GM23338 (cell line): ENCODE measurements around the gene TARS1. TPM values are rescaled to one million over a fixed set of nuclear protein-coding genes. Genes with fewer than 3 reads are reported as not detected.

Experiments
- ATAC-seq: fragments of 200-7000 bp; cut with Tn5 transposase; 3 replicates; pipeline ENCODE4 v1.9.1; 2020
- DNase-seq: peaks from one replicate; pipeline ENCODE4 v3.0.0-alpha.2; 2015; ENCODE audit warnings: low spot score
- H2AFZ ChIP-seq: fragments of 200-600 bp; sonication (generic); 2 replicates; pipeline ENCODE4 v1.8.0; 2016; ENCODE audit warnings: antibody characterized with exemption, mild to moderate bottlenecking, moderate library complexity
- H3F3A ChIP-seq: fragments of 200-600 bp; sonication (generic); replicated peaks from 2 replicates; pipeline ENCODE4 v1.8.0; 2017; ENCODE audit warnings: antibody characterized with exemption, mixed run types, low read depth
- H3K27ac ChIP-seq: fragments of 200-600 bp; sonication (generic); 2 replicates; pipeline ENCODE4 v1.6.1; 2016; ENCODE audit warnings: low read depth
- H3K27me3 ChIP-seq: fragments of 200-600 bp; sonication (generic); 2 replicates; pipeline ENCODE4 v1.8.0; 2016; ENCODE audit warnings: mild to moderate bottlenecking, mixed run types, moderate library complexity; ENCODE audit not compliant: insufficient read depth
- H3K36me3 ChIP-seq: fragments of 200-600 bp; sonication (generic); 2 replicates; pipeline ENCODE4 v1.8.0; 2016; ENCODE audit warnings: mild to moderate bottlenecking; ENCODE audit not compliant: insufficient read depth
- H3K4me1 ChIP-seq: fragments of 200-600 bp; sonication (generic); 2 replicates; pipeline ENCODE4 v1.8.0; 2016; ENCODE audit warnings: mild to moderate bottlenecking, moderate library complexity; ENCODE audit not compliant: insufficient read depth
- H3K4me2 ChIP-seq: fragments of 200-600 bp; sonication (generic); 2 replicates; pipeline ENCODE4 v1.7.1; 2017; ENCODE audit warnings: mixed run types
- H3K4me3 ChIP-seq: fragments of 200-600 bp; sonication (generic); 2 replicates; pipeline ENCODE4 v1.6.1; 2016; ENCODE audit warnings: mixed run types
- H3K79me2 ChIP-seq: fragments of 200-600 bp; sonication (generic); replicated peaks from 2 replicates; pipeline ENCODE4 v1.8.0; 2017; ENCODE audit warnings: mild to moderate bottlenecking; ENCODE audit not compliant: insufficient read depth
- H3K9me2 ChIP-seq: fragments of 200-600 bp; sonication (generic); 2 replicates; pipeline ENCODE4 v1.8.0; 2017; ENCODE audit not compliant: insufficient read depth
- H4K20me1 ChIP-seq: fragments of 200-600 bp; sonication (generic); replicated peaks from 2 replicates; pipeline ENCODE4 v1.8.0; 2017; ENCODE audit warnings: mild to moderate bottlenecking; ENCODE audit not compliant: insufficient read depth
- H3K27ac Mint-ChIP-seq: 2 replicates; pipeline ENCODE4 v1.8.0; 2020; ENCODE audit warnings: inconsistent platforms, mild to moderate bottlenecking, moderate library complexity, mixed read lengths
- H3K27me3 Mint-ChIP-seq: 3 replicates; pipeline ENCODE4 v1.8.0; 2022; ENCODE audit warnings: low read depth, mild to moderate bottlenecking, moderate library complexity, mixed read lengths, inconsistent platforms; ENCODE audit not compliant: insufficient read depth, poor library complexity
- H3K36me3 Mint-ChIP-seq: 3 replicates; pipeline ENCODE4 v1.8.0; 2021; ENCODE audit warnings: low read depth, mild to moderate bottlenecking, inconsistent platforms, moderate library complexity, mixed read lengths
- H3K4me1 Mint-ChIP-seq: 3 replicates; pipeline ENCODE4 v1.8.0; 2020; ENCODE audit warnings: mild to moderate bottlenecking, inconsistent platforms, mixed read lengths
- H3K4me3 Mint-ChIP-seq: 3 replicates; pipeline ENCODE4 v1.8.0; 2021; ENCODE audit warnings: moderate library complexity, mild to moderate bottlenecking, inconsistent platforms, mixed read lengths
- H3K9me3 Mint-ChIP-seq: 3 replicates; pipeline ENCODE4 v1.8.0; 2020; ENCODE audit warnings: moderate library complexity, mild to moderate bottlenecking, inconsistent platforms, mixed read lengths
- CREB1 ChIP-seq: fragments of 250-450 bp; sonication (Bioruptor Pico); IDR thresholded peaks from 2 replicates; pipeline ENCODE4 v1.5.0; 2020; ENCODE audit warnings: low read depth, mild to moderate bottlenecking, moderate library complexity
- EZH2 ChIP-seq: fragments of 200-600 bp; sonication (generic); IDR thresholded peaks from one replicate; pipeline ENCODE4 v1.8.0; 2017; ENCODE audit warnings: antibody characterized with exemption, mild to moderate bottlenecking, low read depth; ENCODE audit not compliant: unreplicated experiment
- EZH2phosphoT487 ChIP-seq: fragments of 200-600 bp; sonication (generic); IDR thresholded peaks from one replicate; pipeline ENCODE4 v1.8.1; 2018; ENCODE audit warnings: antibody characterized with exemption; ENCODE audit not compliant: unreplicated experiment
- JUNB ChIP-seq: IDR thresholded peaks from one replicate; pipeline ENCODE4 v1.6.1; 2016; ENCODE audit warnings: antibody characterized with exemption; ENCODE audit not compliant: unreplicated experiment
- NANOG ChIP-seq: IDR thresholded peaks from 2 replicates; pipeline ENCODE4 v1.6.1; 2016; ENCODE audit warnings: antibody characterized with exemption, borderline replicate concordance
- POLR2AphosphoS5 ChIP-seq: IDR thresholded peaks from 2 replicates; pipeline ENCODE4 v1.6.1; 2016; ENCODE audit warnings: antibody characterized with exemption, low read depth
- STAT1 ChIP-seq: IDR thresholded peaks from one replicate; pipeline ENCODE4 v1.6.1; 2016; ENCODE audit warnings: antibody characterized with exemption; ENCODE audit not compliant: unreplicated experiment
- ZNF114 ChIP-seq: fragments of 250-450 bp; sonication (Bioruptor Pico); IDR thresholded peaks from 2 replicates; pipeline ENCODE4 v1.5.0; 2020; ENCODE audit warnings: mild to moderate bottlenecking, moderate library complexity
- ZNF331 ChIP-seq: fragments of 250-450 bp; sonication (Bioruptor Pico); IDR thresholded peaks from 2 replicates; pipeline ENCODE4 v1.5.0; 2020; ENCODE audit warnings: low read depth, mild to moderate bottlenecking, moderate library complexity
- polyA plus RNA-seq: library from polyadenylated mRNA; unstranded; fragments of >200 nt; fragmentation: Nextera tagmentation; extraction: Ambion mirVana; gene quantifications from 2 replicates; pipeline ENCODE4 v1.2.1, GENCODE V29; 2016
- total RNA-seq: library from RNA; depleted of rRNA; stranded (reverse); fragments of >200 nt; shearing (Covaris generic); gene quantifications from 2 replicates; pipeline ENCODE4 v1.2.3, GENCODE V29; 2014
- TF ChIP-seq, protein P1 (sequence below): IDR thresholded peaks from 2 replicates; pipeline ENCODE4 v1.6.1; 2016; ENCODE audit warnings: antibody characterized with exemption
- TF ChIP-seq, protein P2 (sequence below): IDR thresholded peaks from one replicate; pipeline ENCODE4 v1.6.1; 2018; ENCODE audit warnings: antibody characterized with exemption; ENCODE audit not compliant: unreplicated experiment
- TF ChIP-seq, protein P3 (sequence below): fragments of 250-450 bp; sonication (Bioruptor Pico); IDR thresholded peaks from 2 replicates; pipeline ENCODE4 v1.5.0; 2020; ENCODE audit warnings: mild to moderate bottlenecking, moderate library complexity
- TF ChIP-seq, protein P4 (sequence below), 2 experiments: fragments of 200-600 bp in 1 of 2; sonication (generic) in 1 of 2; conservative IDR thresholded peaks; 2 replicates each; pipeline versions ENCODE4 v1.5.1 to v1.6.1; 2016 to 2017; ENCODE audit warnings: antibody characterized with exemption in 2 of 2, low read depth in 2 of 2, mild to moderate bottlenecking in 2 of 2, moderate library complexity in 1 of 2

The TARS1 gene
- total and polyA plus RNA-seq, 2 experiments from 2014 or later, result 458 to 473 TPM

DNA sequence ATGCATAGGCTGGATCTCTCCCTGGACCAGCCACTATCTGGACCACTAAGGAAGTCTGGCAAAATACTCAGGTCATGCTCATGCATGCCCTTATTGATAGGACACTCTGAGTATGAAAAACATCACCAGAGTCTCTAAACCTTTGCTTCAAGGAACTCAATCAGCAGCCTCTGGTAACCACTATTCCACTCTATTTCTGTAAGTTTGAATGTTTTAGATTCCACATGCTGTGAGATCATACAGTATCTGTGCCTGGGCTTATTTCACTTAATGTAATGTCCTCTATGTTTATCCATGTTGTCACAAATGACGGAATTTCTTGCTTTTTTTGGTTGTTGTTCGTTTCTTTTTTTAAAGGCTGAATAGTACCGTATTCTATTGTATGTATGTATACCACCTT, 68.3 kb downstream of the TARS1 start:
- Histone ChIP-seq H3F3A (no peaks in the 10 kb centered on the region), H2AFZ (no peak overlapping the region), H3K4me1 (no peaks in the 10 kb centered on the region), H3K4me2 (no peak overlapping the region), H3K4me3 (no peak overlapping the region), H3K36me3 (no peaks in the 10 kb centered on the region), H4K20me1 (no peaks in the 10 kb centered on the region), H3K27me3 (no peaks in the 10 kb centered on the region), H3K27ac (no peak overlapping the region), H3K9me2 (no peaks in the 10 kb centered on the region), H3K79me2 (no peaks in the 10 kb centered on the region)
- H3K4me1 Mint-ChIP-seq, result no peaks in the 10 kb centered on the region; the same call in 2 of the 3 replicates
- H3K27me3 Mint-ChIP-seq, result peaks cover 7% of the 10 kb centered on the region
- no peak overlapping the region for H3K27ac Mint-ChIP-seq
- peaks cover 4% of the 10 kb centered on the region; the same call in 1 of the 3 replicates for H3K36me3 Mint-ChIP-seq
- DNase-seq (no peak), ATAC-seq (no peak)
- H3K9me3 Mint-ChIP-seq, result peaks cover 5% of the 10 kb centered on the region; the same call in 2 of the 3 replicates
- no peak for TF ChIP-seq CREB1 (CRISPR knock-in tag)
- no peak for TF ChIP-seq EZH2phosphoT487
- no peak for TF ChIP-seq NANOG
- TF ChIP-seq ZNF114 (CRISPR knock-in tag), result no peak
- TF ChIP-seq, protein P1, sequence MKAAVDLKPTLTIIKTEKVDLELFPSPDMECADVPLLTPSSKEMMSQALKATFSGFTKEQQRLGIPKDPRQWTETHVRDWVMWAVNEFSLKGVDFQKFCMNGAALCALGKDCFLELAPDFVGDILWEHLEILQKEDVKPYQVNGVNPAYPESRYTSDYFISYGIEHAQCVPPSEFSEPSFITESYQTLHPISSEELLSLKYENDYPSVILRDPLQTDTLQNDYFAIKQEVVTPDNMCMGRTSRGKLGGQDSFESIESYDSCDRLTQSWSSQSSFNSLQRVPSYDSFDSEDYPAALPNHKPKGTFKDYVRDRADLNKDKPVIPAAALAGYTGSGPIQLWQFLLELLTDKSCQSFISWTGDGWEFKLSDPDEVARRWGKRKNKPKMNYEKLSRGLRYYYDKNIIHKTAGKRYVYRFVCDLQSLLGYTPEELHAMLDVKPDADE, result no peak
- TF ChIP-seq, protein P2, sequence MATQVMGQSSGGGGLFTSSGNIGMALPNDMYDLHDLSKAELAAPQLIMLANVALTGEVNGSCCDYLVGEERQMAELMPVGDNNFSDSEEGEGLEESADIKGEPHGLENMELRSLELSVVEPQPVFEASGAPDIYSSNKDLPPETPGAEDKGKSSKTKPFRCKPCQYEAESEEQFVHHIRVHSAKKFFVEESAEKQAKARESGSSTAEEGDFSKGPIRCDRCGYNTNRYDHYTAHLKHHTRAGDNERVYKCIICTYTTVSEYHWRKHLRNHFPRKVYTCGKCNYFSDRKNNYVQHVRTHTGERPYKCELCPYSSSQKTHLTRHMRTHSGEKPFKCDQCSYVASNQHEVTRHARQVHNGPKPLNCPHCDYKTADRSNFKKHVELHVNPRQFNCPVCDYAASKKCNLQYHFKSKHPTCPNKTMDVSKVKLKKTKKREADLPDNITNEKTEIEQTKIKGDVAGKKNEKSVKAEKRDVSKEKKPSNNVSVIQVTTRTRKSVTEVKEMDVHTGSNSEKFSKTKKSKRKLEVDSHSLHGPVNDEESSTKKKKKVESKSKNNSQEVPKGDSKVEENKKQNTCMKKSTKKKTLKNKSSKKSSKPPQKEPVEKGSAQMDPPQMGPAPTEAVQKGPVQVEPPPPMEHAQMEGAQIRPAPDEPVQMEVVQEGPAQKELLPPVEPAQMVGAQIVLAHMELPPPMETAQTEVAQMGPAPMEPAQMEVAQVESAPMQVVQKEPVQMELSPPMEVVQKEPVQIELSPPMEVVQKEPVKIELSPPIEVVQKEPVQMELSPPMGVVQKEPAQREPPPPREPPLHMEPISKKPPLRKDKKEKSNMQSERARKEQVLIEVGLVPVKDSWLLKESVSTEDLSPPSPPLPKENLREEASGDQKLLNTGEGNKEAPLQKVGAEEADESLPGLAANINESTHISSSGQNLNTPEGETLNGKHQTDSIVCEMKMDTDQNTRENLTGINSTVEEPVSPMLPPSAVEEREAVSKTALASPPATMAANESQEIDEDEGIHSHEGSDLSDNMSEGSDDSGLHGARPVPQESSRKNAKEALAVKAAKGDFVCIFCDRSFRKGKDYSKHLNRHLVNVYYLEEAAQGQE, result no peak
- TF ChIP-seq JUNB, result no peak
- TF ChIP-seq, protein P3, sequence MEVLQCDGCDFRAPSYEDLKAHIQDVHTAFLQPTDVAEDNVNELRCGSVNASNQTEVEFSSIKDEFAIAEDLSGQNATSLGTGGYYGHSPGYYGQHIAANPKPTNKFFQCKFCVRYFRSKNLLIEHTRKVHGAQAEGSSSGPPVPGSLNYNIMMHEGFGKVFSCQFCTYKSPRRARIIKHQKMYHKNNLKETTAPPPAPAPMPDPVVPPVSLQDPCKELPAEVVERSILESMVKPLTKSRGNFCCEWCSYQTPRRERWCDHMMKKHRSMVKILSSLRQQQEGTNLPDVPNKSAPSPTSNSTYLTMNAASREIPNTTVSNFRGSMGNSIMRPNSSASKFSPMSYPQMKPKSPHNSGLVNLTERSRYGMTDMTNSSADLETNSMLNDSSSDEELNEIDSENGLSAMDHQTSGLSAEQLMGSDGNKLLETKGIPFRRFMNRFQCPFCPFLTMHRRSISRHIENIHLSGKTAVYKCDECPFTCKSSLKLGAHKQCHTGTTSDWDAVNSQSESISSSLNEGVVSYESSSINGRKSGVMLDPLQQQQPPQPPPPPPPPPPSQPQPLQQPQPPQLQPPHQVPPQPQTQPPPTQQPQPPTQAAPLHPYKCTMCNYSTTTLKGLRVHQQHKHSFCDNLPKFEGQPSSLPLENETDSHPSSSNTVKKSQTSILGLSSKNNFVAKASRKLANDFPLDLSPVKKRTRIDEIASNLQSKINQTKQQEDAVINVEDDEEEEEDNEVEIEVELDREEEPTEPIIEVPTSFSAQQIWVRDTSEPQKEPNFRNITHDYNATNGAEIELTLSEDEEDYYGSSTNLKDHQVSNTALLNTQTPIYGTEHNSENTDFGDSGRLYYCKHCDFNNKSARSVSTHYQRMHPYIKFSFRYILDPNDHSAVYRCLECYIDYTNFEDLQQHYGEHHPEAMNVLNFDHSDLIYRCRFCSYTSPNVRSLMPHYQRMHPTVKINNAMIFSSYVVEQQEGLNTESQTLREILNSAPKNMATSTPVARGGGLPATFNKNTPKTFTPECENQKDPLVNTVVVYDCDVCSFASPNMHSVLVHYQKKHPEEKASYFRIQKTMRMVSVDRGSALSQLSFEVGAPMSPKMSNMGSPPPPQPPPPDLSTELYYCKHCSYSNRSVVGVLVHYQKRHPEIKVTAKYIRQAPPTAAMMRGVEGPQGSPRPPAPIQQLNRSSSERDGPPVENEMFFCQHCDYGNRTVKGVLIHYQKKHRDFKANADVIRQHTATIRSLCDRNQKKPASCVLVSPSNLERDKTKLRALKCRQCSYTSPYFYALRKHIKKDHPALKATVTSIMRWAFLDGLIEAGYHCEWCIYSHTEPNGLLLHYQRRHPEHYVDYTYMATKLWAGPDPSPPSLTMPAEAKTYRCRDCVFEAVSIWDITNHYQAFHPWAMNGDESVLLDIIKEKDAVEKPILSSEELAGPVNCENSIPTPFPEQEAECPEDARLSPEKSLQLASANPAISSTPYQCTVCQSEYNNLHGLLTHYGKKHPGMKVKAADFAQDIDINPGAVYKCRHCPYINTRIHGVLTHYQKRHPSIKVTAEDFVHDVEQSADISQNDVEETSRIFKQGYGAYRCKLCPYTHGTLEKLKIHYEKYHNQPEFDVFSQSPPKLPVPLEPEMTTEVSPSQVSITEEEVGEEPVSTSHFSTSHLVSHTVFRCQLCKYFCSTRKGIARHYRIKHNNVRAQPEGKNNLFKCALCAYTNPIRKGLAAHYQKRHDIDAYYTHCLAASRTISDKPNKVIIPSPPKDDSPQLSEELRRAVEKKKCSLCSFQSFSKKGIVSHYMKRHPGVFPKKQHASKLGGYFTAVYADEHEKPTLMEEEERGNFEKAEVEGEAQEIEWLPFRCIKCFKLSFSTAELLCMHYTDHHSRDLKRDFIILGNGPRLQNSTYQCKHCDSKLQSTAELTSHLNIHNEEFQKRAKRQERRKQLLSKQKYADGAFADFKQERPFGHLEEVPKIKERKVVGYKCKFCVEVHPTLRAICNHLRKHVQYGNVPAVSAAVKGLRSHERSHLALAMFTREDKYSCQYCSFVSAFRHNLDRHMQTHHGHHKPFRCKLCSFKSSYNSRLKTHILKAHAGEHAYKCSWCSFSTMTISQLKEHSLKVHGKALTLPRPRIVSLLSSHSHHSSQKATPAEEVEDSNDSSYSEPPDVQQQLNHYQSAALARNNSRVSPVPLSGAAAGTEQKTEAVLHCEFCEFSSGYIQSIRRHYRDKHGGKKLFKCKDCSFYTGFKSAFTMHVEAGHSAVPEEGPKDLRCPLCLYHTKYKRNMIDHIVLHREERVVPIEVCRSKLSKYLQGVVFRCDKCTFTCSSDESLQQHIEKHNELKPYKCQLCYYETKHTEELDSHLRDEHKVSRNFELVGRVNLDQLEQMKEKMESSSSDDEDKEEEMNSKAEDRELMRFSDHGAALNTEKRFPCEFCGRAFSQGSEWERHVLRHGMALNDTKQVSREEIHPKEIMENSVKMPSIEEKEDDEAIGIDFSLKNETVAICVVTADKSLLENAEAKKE (CRISPR knock-in tag), result no peak
- no peak for TF ChIP-seq STAT1
- no peak for TF ChIP-seq EZH2
- no peak for TF ChIP-seq ZNF331
- TF ChIP-seq POLR2AphosphoS5, result no peak
- TF ChIP-seq, protein P4, sequence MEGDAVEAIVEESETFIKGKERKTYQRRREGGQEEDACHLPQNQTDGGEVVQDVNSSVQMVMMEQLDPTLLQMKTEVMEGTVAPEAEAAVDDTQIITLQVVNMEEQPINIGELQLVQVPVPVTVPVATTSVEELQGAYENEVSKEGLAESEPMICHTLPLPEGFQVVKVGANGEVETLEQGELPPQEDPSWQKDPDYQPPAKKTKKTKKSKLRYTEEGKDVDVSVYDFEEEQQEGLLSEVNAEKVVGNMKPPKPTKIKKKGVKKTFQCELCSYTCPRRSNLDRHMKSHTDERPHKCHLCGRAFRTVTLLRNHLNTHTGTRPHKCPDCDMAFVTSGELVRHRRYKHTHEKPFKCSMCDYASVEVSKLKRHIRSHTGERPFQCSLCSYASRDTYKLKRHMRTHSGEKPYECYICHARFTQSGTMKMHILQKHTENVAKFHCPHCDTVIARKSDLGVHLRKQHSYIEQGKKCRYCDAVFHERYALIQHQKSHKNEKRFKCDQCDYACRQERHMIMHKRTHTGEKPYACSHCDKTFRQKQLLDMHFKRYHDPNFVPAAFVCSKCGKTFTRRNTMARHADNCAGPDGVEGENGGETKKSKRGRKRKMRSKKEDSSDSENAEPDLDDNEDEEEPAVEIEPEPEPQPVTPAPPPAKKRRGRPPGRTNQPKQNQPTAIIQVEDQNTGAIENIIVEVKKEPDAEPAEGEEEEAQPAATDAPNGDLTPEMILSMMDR (conservative IDR thresholded peaks at IDR 0.05; ENCODE audit: low read depth in 2 of 2), result no peak
- H3K4me3 Mint-ChIP-seq, result no peak overlapping the region
